HG03558 (cell line): Measurements from ENCODE around the gene ANKH.
A peak's percentile ranks its signal among the peaks of the same experiment; 100 is the strongest.
"Not testable (repeated sequence)": the region's sequence is repeated elsewhere in the genome, so short reads cannot be mapped to it uniquely, and the experiment has no call there.

Source experiments
- ATAC-seq: cut with Tn5 transposase; IDR thresholded peaks from one replicate; pipeline ENCODE4 v1.9.1; 2021; ENCODE audit warnings: moderate number of reproducible peaks; ENCODE audit not compliant: unreplicated experiment; ENCODE audit errors: extremely low read depth

Gene ANKH

GRCh38 chr5:14871214-14872069, at the start of gene ANKH:
TSS of gene ANKH (minus strand) at chr5:14871778. CDS start at chr5:14871447, 331 bp downstream.
- ATAC-seq: peak; percentile 69

DNA sequence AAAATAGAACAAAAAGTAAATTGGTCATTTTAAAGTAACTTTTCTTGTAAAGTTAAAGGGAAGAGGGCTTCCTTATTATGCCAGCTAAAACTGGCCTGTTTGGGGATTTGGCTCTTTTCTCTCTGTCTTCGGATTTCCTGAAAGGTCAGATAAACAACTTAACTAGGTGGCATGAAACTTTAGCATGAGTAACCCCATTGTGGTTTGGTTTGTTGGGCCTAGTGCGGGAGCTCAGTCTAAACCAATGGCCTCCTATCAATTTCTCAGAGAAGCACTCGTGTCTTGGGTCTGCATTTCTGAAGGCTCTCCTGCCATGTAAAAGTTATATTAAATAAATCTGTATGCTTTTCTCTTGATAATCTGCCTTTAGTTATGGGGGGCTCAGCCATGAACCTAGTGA, 48.5 kb upstream of the ANKH start:
- no peak for ATAC-seq

DNA sequence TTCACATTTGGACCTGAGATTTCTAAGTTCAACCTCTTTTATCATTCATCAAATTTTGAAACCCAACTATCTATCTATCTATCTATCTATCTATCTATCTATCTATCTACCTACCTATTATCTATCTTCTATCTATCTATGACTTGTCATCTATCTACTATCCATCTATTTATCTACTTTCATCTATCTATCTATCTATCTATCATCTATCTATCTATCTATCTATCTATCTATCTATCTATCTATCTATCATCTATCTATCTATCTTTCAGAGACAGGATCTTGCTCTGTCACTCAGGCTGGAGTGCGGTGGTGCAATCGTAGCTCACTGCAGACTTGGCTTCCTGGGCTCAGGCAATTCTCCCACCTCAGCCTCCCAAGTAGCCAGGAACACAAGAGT, 47.5 kb upstream of the ANKH start:
- not testable (repeated sequence) for ATAC-seq

- no peak for ATAC-seq
Measured at GRCh38 chr5:14917719-14918118, 46.1 kb upstream of the ANKH start.

- no peak for ATAC-seq
Measured at GRCh38 chr5:14915291-14915952, 43.8 kb upstream of the ANKH start.

GRCh38 chr5:14914623-14915260, 43.2 kb upstream of the ANKH start:
- ATAC-seq: no peak

DNA sequence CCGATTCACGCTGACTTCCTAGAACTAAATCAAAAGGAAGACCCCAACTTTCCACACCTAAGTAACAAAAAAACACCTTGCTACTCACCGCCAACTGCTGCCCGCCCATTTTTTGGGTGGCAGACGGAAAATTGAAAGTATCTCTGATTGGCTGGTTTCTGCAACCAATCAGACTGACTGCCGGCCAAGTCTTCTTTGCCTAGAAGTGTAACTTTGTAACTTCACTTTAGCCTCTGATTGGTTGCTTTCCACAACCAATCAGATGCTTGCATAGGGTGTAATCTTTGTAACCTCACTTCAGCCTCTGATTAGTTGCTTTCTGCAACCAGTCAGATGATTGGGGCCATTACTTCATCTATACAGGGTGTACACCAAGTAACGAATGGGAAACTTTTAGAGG, 42.6 kb upstream of the ANKH start:
- ATAC-seq: no peak

DNA sequence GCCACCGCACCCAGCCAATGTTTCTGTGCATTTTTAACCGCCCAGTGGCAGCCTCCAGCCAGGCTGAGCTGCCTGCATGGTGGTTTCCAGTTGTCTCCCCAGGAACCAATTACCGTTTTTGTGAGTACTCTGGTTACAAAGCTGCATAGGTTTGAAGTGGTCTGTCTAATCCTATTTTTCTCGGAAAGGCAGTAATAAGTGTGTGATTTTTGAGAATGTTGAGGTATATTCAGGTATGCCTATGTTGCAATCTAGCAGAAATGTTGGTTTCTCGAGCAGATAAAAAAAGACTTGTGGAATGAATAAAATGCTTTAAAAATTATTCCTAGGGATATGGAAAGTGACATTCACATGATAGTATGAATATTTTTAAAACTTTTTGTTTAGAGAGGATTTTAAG, 41.5 kb upstream of the ANKH start:
- no peak for ATAC-seq

- ATAC-seq: no peak
Measured at GRCh38 chr5:14912206-14912605, 40.6 kb upstream of the ANKH start.

DNA sequence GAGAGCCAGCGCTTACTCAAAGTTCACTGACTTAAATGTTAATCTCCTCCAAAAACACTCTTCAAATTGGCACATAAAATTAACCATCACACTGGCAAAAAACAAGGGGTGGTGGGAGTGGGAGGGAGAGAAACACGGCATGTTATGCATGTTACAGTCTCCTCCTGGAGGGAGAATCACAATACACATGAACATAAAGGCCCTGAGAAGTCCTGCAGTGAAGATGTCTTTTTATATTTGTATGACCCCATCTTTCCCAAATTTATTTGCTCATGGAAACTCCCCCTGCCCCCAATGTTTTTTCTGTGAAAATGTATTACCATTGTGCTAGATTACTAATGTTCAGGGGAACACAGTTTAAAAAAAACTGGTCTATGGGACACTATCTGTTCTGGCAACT, 37.8 kb upstream of the ANKH start:
- ATAC-seq: no peak

DNA sequence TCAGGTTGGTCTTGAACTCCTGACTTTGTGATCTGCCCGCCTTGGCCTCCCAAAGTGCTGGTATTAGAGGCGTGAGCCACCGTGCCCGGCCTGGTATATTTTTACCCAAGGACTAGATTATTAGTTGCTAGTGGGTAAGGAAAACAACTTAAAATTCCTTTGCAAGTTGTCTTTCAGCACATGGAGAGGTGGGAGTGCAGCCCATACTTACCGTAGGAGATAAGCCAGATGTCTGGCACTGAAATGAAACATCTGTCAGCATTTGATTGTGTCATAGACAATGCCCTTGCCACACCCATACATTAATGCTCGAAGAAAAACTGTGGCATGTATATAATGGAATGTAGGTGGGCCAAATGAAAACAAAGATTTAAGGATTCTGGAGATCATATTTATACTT, 36.6 kb upstream of the ANKH start:
- ATAC-seq: no peak

- ATAC-seq: no peak
Measured at GRCh38 chr5:14906628-14907027, 35.0 kb upstream of the ANKH start.

DNA sequence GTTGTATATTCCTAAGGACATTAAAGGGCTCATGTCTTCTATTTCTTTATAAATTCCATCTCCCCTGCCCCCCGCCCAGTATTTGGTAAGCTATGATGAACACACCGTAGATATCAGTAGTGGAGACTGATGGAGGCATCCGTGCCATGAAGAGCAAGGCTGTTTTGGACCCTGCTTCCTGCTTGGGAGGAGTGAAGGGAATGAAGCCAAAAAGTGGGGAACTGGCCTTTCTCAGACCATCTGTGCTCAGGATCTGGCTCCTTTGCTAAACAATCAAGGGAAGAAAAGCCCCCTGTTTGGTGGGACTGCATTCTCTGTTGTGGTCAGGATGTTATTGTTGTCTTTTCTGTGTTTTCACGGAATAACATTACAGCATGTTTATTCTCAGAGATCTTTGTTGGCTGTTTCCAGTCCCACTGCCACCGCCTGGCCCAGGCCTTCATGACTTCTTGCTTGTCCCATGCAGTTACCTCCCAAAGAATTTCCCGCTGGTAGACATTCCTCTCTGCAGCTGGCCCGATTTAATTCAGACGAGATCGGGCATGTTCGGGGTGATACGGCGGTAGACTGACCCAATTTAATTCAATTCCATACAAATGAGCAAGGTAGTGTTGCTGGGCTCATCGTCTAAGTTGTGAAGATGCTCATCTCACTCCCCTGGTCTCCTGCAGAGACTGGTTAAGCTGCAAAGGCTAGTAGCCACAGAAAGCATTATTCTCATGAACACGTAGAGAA, 31.4 kb upstream of the ANKH start:
- ATAC-seq: no peak

GRCh38 chr5:14901462-14902051, 30.0 kb upstream of the ANKH start:
- no peak for ATAC-seq

DNA sequence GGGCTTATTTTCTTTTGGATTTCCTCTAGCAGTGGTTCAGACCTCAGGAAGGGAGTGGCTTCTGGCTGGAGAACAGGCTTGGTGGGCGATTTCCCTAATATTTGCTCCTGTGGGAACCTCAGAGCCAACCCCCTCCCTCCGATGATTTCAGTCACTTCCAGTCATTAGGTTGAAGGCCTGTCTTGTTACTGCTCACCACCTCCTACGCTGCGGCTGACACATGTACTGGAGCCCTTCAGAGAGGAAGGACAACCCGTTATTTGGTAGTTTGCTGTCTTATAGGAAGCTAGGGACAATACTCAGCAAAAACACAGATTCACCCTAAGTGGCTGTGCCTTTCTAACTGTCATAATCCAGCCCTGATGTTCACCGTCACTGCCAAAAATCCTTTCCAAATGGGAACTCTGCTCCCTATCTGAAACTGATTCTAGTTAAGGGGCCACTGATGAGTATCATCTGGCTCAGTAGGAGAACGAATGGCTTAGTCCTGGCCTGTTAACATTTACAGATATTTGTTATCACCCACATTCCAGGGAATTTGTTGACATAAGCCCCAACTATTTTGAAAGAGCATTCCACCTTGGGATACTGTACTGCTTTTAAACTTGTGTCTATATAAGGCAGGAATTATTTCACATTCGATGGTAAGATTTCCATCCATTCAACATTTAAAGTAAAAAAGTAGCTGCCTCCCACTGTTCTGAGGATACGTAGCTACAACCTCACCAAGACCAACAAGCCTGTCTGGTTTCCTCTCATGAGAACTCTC, 29.3 kb upstream of the ANKH start:
- no peak for ATAC-seq

- no peak for ATAC-seq
Measured at GRCh38 chr5:14896131-14896530, 24.6 kb upstream of the ANKH start.

DNA sequence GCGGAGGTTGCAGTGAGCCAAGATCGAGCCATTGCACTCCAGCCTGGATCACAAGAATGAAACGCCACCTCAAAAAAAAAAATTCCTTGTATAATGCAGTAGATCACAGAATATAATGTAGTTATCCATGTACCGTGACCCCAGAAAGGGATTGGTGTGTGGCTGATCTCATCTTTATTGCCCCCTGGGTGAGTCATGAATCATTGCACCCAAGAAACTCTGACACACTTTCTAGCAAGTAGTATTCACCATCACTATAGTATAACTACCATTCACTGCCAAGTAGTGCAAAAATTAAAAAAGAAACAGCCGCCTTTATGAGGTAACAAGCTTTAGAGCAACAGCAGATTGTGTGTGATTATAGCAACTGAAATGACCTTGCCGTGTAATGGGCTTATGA, 23.7 kb upstream of the ANKH start:
- no peak for ATAC-seq

DNA sequence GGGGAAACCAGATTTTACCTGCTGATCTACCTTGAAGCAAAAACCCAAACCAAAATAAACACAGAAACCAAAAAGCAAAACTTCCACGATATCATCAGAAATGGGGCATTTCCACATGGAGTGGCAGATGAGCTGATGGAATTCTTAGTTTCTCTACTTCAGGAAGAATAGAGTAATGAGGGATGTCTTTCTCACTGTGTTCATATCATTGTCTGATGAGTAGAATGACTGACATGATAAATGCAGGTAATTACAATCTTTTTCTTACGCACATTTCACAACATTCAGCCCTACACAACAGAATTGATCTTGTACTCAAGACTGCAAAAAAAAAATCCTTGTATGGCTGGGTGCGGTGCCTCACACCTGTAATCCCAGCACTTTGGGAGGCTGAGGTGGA, 23.2 kb upstream of the ANKH start:
- ATAC-seq: no peak

DNA sequence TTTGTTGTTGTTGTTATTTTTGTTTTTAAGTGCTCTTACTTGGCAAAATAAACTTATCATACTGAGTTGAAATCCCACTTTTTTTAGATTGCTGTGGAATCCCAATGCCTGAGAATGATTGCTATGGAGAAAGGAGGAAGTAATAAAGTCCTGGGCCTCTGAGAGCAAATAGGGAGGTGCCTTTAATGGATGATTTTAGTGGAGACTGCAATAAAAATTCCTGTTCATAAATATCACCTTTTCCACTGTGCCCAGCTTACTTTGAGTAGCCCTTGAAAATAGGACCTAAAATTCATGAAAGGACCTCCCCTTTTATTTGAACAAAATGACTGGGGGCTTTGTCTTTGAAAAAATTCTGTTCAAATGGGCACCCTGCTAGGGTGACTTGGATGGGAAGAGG, 21.8 kb upstream of the ANKH start:
- ATAC-seq: no peak

- ATAC-seq: no peak
Measured at GRCh38 chr5:14890846-14891245, 19.3 kb upstream of the ANKH start.
